Activated CD4-positive, alpha-beta T cell treated with anti-CD3 and anti-CD28 coated beads, Interleukin-2, Interleukin-4, amounts not matched to agents 100 ng/mL and 50 ng/mL, durations not matched to agents 16 hours and 8 hours (primary cell): ENCODE data around the gene SLC49A4.

Experiments
- DNase-seq: peaks from one replicate; pipeline ENCODE4 v3.0.0-alpha.2; 2020; ENCODE audit warnings: low spot score

The SLC49A4 gene

DNA sequence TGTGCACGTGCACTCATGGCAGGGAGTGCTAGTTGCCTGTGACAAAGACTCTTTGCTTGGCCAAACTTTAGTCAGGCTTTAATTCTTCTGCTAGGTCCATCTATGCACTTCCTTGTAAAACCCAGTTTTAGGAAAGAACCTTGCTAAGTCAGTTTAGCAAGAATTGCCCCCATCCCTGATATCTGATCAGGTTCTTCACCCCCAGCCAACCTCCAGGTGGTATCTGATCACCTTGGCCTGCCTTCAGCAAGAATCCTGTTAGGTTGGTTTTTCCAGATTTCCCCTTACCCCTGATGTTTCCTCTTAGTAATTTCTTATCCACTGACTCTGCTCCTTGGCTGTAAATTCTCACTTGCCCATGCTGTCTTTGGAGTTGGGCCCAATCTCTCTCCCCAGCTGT, 9.6 kb upstream of the SLC49A4 start:
- DNase-seq: no peak

GRCh38 chr3:122786066-122786465, 8.8 kb upstream of the SLC49A4 start:
- no peak for DNase-seq

GRCh38 chr3:122787872-122788271, 7.0 kb upstream of the SLC49A4 start:
- no peak for DNase-seq

GRCh38 chr3:122789585-122790273, 5.1 kb upstream of the SLC49A4 start:
- no peak for DNase-seq

GRCh38 chr3:122793568-122794416, 1.1 kb upstream of the SLC49A4 start, which contains the start of gene HSPBAP1:
HSPBAP1 (minus strand) TSS chr3:122793831; CDS start chr3:122793680, 151 bp downstream.
- peak; percentile 89 for DNase-seq

- no peak for DNase-seq
These were observed 438 bp upstream of the SLC49A4 start for GRCh38 chr3:122794483-122794778.

DNA sequence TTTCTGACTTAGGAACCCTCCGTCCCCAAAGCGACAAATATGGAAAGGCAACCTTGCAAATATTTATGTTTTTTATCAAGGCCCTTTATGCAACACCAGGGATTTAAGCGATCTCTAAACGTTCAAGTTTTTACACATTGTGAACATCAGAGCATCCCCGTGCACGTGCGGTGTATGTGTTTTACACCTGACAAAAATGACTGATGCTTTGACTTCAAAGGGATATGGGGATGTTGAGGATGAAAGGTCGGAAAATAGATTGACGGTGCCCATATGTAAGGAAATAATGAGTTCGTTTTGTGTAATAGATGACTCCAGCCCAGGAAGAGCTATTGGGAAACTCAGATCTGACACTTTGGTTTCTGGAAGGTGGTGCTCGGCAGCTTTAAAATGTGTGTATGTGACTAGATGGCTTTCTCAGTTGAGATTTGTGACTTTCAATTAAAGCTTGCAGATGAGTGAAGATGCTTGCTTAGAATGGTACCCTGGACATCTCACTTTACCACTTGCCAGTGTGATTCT, 866 bp downstream of the SLC49A4 start:
- no peak for DNase-seq

DNA sequence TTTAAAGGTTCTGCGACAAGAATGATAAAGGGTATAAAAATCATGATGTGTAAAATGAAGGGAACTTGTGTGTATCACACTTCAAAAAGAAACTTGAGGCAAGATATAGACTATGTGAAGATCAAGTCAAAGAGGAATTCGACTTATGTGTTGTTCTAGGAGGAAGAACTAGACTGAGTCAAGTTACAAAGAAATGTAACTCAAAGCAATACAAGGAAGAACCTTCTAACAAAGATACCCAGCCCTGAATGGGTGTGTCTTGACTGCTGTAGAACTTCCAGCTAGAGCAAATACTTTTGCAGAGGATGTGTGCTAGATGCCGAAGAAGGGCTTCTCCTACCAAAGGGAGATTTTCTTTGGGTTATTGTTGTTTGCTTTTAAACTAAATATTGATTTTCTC, 2.4 kb downstream of the SLC49A4 start:
- DNase-seq: peak; percentile 22

DNA sequence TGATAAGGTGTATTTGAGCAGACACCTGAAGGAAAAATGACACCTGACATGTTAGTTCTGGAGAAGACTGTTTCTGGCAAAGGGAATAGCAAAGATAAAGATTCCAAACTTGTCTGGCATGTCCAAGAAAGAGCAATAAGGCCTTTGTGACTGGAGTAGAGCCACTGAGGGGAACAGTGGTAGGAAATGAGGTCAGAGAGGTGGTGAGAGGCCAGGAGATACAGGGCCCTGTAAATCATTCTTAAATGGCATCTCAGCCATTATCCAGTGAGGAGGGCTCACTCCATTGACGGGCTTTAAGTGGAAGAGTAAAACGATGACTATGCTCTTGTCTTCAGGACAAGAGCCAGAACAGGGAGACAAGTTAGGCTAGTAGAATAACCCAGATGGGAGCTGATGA, 4.5 kb downstream of the SLC49A4 start:
- no peak for DNase-seq

- DNase-seq: no peak
These were observed 5.2 kb downstream of the SLC49A4 start for GRCh38 chr3:122800031-122800430.

- DNase-seq: no peak
These were observed 5.9 kb downstream of the SLC49A4 start for GRCh38 chr3:122800706-122801237.

DNA sequence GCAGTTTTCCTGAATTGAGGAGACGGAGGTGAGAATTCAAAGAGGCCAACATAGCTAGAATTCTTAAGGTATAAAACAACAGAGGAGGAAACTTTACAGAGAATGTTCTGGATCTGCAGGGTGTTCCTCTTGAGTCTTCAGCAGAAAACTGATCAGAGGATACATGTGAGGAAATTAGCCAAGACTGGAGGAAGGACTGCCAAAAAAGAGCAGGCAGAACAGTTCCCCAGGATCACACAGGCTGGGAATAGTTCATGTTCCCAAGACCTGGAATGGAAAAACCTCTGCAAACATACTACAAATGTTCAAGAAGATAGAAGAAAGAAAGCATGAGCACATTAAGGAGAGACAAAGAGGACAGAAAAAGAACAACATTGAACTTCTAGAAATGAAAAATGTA, 7.5 kb downstream of the SLC49A4 start:
- no peak for DNase-seq

DNA sequence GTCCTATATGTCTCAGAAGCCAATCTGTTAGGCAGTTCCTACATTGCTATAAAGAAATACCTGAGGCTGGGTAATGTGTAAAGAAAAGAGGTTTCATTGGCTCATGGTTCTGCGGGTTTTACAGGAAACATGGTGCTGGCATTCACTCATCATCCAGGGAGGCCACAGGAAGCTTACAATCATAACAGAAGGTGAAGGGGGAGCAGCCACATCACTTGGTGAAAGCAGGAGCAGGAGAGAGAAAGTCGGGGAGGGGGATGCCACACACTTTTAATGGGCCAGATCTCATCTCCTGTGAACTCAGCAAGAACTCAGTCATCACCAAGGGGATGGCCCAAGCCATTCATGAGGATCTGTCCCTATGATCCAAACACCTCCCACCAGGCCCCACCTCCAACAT, 9.1 kb downstream of the SLC49A4 start:
- DNase-seq: peak; percentile 8

DNA sequence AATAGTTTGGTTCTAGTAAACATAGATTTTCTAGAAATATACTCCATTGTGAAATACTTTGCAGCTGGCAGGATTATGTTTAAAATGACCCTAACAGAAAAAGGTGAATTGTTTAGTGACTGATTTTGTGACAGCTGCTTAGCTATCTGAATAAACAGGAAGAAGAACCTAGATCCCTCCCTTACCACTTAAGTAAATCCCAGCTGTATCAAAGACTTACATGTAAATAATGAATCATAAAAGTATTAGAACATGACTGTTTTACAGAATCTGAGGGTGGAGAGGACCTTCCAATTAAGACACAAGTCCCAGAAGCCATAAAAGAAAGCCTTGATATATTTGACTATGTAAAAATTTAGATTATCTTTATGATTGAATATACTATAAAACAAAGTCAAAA, 15.9 kb downstream of the SLC49A4 start:
- DNase-seq: no peak

DNA sequence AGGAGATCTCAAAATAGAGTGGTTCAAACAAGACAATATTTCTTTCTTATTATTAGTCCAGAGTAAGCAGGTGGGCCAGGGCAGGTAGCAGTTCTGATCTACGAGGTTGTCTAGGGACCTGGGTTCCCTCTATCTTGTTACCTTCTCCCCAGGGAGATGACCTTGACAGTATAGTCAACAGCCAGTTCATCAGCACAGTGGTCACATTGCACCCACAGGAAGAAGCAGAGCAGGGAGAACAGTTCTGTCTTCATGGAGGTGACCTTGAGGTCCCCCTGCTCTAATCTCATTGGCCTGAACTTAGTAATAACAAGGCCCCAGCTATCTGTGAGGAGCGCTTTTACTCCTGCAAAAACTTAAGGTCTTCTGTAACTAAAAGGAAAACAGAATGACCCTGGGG, 21.7 kb downstream of the SLC49A4 start:
- DNase-seq: no peak

DNA sequence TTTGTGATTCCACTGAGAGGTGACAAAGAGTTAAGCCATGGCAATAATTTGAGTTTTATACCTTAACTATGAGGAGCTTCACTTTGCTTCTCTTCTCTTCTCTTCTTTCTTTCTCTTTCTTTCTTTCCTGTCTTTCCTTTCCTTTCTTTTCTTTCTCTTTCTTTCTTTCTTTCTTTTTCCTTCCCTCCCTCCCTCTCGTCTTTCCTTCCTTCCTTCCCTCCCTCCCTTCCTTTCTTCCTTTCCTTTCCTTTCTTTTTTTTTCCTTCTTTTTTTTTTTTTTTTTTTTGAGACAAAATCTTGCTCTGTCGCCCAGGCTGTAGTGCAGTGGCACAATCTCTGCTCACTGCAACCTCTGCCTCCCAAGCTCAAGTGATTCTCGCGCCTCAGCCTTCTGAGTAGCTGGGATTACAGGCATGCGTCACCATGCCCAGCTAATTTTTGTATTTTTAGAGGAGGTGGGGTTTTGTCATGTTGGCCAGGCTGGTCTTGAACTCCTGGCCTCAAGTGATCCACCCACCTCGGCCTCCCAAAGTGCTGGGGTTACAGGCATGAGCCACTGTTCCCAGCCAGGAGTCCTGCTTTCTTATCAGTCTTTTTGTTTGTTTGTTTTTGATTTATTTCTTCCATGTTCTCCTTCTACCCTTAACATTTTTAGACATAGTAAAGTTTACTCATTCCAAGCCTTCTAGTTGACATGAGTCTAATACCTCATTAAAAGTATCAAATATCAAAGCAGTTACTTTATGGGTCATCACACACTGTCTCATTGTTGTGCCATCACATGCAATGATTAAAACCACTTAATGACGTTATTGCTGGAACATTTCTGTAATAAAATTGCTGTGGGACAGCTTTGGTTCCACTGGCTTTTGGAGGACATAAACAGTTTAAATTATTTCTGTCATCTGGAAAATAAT, 29.9 kb downstream of the SLC49A4 start:
- no peak for DNase-seq

- no peak for DNase-seq
These were observed 30.6 kb downstream of the SLC49A4 start for GRCh38 chr3:122825460-122825859.

- DNase-seq: no peak
These were observed 31.4 kb downstream of the SLC49A4 start for GRCh38 chr3:122826278-122826677.

GRCh38 chr3:122828281-122828680, 33.4 kb downstream of the SLC49A4 start:
- DNase-seq: no peak

DNA sequence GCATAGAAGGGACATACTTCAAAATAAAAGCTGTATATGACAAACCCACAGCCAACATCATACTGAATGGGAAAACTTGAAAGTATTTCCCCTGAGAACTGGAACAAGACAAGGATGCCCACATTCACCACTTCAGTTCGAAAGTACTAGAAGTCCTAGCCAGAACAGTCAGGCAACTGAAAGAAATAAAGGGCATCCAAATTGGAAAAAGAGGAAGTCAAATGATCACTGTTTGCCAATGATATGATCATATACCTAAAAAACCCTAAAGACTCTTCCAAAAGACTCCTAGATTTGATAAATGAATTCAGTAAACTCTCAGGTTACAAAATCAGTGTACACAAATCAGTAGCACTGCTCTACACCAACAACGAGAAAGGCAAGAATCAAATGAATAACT, 40.7 kb downstream of the SLC49A4 start:
- DNase-seq: no peak

GRCh38 chr3:122843604-122844003, 48.7 kb downstream of the SLC49A4 start:
- DNase-seq: no peak

DNA sequence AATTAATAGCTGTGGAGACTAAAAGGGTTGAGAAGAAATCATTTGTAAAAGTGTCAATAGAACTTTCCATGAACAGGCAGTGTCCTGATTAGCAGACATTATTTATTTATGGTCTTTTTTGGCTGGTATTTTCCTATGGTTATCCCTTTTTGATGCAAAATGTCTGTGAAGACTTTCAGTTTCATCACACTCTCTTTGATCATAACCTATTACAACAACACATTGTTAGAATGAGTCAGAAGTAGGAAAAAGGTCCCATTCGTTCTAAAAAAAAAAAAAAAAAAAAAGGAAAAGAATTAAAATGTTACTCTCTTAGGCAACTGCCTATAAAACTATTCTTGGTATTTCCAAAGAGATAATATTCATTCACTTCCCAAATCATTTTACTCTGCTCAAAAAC, 62.1 kb downstream of the SLC49A4 start:
- DNase-seq: no peak
